ENCODE data around the gene LAMA1.
"Not testable (repeated sequence)": the region's sequence is repeated elsewhere in the genome, so short reads cannot be mapped to it uniquely, and the experiment has no call there.

LAMA1 gene

GRCh38 chr18:7117390-7118355, at the start of gene LAMA1:
Gene LAMA1 (minus strand): TSS chr18:7117797. CDS start chr18:7117720, 77 bp downstream.
- no peak for DNase-seq

- DNase-seq: no peak
Measured at GRCh38 chr18:7165846-7166393, 48.3 kb upstream of the LAMA1 start.

DNA sequence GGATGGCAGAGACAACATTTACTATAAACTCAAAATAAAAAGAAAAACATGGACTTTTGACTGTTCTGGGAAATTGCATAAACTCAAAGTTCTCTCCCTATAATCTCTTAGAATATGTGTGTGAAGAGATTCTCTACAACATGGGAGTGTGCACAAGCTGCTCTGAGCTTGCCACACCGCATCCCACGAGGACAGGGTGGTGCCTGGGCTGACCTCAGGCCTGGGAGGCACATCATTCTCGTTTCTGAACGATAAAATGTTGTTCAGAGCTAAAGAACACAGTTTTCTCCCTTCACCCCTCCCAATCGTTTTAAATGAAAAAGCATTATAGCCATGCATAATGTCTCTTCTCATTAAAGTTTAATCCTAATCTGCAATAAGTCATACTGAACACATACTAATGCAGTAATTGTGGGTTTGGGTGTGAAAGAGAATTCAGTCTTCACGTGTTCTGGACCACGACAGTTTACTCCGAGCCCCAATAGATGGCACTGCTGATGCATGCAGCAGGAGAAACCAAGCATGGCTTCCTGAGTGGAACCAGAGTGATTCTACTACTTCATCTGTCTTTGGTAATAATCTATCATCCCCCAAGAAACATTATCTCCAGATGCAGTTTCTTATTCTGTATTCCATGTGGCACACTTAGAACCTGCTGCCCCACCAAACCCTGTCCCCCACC, 46.9 kb upstream of the LAMA1 start:
- peak; percentile 6 for DNase-seq

DNA sequence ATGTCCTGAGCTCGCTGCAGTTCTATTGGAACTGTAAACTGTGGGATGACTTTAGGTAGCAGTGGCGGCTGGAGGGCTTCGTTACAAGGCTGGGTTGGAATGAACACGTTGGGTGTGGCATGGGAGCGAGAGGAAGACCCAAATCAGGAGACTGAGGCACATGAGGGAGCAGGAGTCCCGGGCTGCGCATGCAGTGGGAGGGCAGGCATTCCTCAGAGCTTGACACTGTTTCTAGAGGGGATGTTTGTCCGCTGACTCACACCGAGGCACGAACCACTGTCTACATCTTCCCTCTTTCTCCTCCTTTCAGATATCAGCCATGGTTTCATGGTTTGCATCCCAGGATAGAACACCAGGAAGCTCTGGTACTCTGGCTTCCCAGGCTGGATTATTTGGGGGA, 40.6 kb upstream of the LAMA1 start:
- no peak for DNase-seq

DNA sequence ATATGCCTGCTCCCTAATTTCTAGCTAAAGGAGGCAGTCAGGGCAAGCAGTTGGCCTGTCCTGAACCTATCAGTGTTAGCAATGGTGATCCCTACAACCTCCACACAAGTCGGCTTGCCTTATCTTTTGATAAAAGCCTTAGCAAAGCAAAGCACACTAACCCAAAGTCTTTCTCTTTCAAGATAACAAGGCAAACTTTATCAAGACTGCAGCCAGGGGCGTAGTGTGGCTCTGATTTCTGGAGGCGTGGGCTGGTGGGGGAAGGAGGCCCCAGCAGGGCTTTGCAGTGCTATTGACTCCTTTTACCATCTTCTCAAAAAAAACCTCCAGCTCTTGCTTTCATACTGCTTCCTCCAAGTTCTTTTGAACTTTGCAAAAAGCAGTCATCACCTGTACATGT, 40.2 kb upstream of the LAMA1 start:
- no peak for DNase-seq

- DNase-seq: no peak
Measured at GRCh38 chr18:7155887-7156286, 38.3 kb upstream of the LAMA1 start.

DNA sequence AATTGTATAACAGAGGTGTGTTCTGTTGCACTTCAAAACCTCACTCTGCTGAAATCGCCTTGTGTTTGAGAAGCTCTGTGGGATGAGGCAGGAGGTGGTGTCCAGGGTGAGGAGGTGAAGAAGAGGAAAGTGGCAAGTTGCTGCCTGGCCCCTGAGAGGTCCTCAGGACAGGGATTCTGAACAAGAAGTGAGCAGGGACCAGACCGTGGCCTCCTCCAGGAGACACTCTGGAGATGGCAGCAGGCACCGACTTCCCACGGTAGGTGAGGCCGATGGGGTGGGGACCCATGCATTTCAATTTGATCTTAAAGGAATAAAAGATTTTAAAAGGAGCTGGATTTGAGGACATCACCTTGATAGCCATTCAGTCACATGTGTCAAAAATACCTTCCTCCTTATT, 37.5 kb upstream of the LAMA1 start:
- no peak for DNase-seq

GRCh38 chr18:7152440-7152839, 34.8 kb upstream of the LAMA1 start:
- DNase-seq: no peak

GRCh38 chr18:7147399-7147798, 29.8 kb upstream of the LAMA1 start:
- no peak for DNase-seq

- no peak for DNase-seq
Measured at GRCh38 chr18:7146067-7146466, 28.5 kb upstream of the LAMA1 start.

GRCh38 chr18:7144921-7145320, 27.3 kb upstream of the LAMA1 start:
- DNase-seq: not testable (repeated sequence)

DNA sequence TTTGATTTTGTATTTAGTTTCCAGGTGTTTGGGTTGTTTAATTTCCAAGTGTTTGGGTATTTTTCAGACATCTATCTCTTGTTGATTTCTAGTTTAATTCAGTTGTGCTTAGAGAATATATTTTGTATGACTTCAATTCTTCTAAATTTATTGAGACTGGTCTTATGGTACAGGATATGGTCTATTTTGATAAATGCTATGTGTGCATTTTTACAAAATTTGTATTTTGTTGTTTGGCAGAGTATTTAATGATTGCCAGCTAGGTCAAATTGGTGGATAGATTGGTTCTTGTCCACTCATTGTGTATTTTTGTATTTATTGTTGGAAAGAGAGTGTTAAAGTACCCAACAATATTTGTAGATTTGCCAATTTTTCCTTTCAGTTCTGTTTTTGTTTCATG, 23.7 kb upstream of the LAMA1 start:
- DNase-seq: no peak

DNA sequence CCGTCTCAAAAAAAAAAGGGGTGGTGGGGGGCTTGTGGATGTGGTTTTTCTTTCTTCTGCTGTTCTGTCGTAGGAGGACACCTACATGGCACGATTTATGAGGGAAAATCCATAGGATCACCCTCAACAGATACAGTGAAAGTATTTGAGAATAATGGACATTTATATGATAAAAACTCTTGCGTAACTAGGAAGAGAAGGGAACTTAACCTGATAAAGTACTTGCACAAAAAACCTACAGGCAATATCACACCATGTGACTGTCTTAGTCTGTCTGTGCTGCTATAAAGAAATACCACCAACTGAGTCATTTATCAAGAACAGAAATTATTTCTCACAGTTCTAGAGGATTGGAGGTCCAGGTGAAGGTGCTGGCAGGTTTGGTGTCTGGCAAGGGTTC, 21.8 kb upstream of the LAMA1 start:
- DNase-seq: no peak

DNA sequence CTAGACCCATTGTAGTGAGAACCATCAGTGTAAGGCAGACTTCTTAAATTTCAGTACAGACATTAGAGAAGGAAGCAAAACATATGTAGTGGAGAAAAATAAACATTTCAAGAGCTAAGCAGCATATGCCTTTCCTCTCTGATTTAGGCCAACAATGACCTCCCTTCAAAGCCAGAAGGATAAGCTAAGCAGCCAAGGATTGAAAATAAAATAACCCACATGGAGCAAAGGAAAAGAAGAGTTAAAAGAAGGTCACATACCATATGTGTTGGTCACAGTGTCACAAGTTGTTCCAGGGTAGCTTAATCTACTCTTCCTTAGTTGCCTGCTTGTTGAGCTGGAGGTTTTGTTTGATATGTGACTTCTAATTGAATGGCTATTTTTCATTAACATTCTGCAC, 15.6 kb upstream of the LAMA1 start:
- DNase-seq: no peak

GRCh38 chr18:7132356-7133150, 15.0 kb upstream of the LAMA1 start:
- DNase-seq: no peak

GRCh38 chr18:7122376-7122775, 4.8 kb upstream of the LAMA1 start:
- DNase-seq: no peak

GRCh38 chr18:7116792-7117389, 706 bp downstream of the LAMA1 start:
- DNase-seq: no peak

- no peak for DNase-seq
Measured at GRCh38 chr18:7116001-7116730, 1.4 kb downstream of the LAMA1 start.

GRCh38 chr18:7112936-7113335, 4.7 kb downstream of the LAMA1 start:
- no peak for DNase-seq

DNA sequence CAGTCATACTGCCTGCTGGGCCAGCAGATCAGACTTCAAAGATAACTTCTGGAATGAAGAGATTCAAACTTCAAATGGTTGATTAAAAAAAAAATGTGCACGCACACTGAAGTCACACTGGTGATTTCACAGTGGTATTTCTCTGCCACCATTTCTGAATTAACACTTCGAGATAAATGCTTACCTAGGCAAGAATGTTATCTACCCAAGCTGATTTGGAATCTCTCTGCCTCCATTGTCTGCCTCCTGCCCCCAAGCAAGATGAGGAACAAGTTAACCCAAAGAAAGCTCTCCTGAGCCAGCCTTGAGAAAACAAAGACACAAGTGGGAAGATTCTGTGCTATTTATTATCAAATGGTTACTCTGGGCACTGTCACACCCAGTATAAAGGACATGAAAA, 6.5 kb downstream of the LAMA1 start:
- DNase-seq: no peak

- DNase-seq: no peak
Measured at GRCh38 chr18:7105943-7106342, 11.7 kb downstream of the LAMA1 start.

GRCh38 chr18:7105268-7105667, 12.3 kb downstream of the LAMA1 start:
- DNase-seq: no peak
